ENCODE data around the gene BNC2.

The BNC2 gene

GRCh38 chr9:16619914-16620520 lies 250.5 kb downstream of the BNC2 start:
- H3F3A ChIP-seq (ENCODE audit: low read depth): 0 out of 2 replicates have a peak, but pooled peaks cover 2% of the 10 kb centered on the region
- no peaks in the 10 kb centered on the region for H3K36me3 ChIP-seq (ENCODE audit: insufficient read depth, low read length)
- no peaks in the 10 kb centered on the region for H3K79me2 ChIP-seq (ENCODE audit: insufficient read depth, low read length)
- H3K9ac ChIP-seq (ENCODE audit: low read depth, low read length, poor library complexity, severe bottlenecking): no peak overlapping the region
- H3K9me2 ChIP-seq (replicated peaks; ENCODE audit: low read depth, low read length): no peaks in the 10 kb centered on the region
- no peaks in the 10 kb centered on the region for H3K9me3 ChIP-seq (ENCODE audit: insufficient read depth, low read depth, low read length)
- no peaks in the 10 kb centered on the region for H3K27me3 ChIP-seq (ENCODE audit: insufficient read depth, low read length, poor library complexity, severe bottlenecking)
- H3K4me3 ChIP-seq (ENCODE audit: low read length, poor library complexity, severe bottlenecking): no peak overlapping the region
- H3K4me2 ChIP-seq (ENCODE audit: low read depth, low read length, poor library complexity, severe bottlenecking): no peak overlapping the region
- no peak overlapping the region for H2AFZ ChIP-seq (ENCODE audit: low read length)
- H4K20me1 ChIP-seq (ENCODE audit: insufficient read depth, low read length, poor library complexity, severe bottlenecking): no peaks in the 10 kb centered on the region
- peaks cover 43% of the 10 kb centered on the region for H3K4me1 ChIP-seq (ENCODE audit: insufficient read depth, low read length, poor library complexity, severe bottlenecking)
- TF ChIP-seq CTCF (conservative IDR thresholded peaks at IDR 0.05; ENCODE audit: low read length): no peak
- TF ChIP-seq EZH2phosphoT487 (IDR thresholded peaks at IDR 0.05; ENCODE audit: borderline replicate concordance): no peak

GRCh38 chr9:16619402-16619801 lies 251.1 kb downstream of the BNC2 start:
- H3K4me2 ChIP-seq (ENCODE audit: low read depth, low read length, poor library complexity, severe bottlenecking): no peak overlapping the region
- no peaks in the 10 kb centered on the region for H3K9me3 ChIP-seq (ENCODE audit: insufficient read depth, low read depth, low read length)

GRCh38 chr9:16618524-16618923 lies 251.9 kb downstream of the BNC2 start:
- Histone ChIP-seq H3K79me2 (ENCODE audit: insufficient read depth, low read length) (no peaks in the 10 kb centered on the region), H3K4me3 (ENCODE audit: low read length, poor library complexity, severe bottlenecking) (no peak overlapping the region), H3K36me3 (ENCODE audit: insufficient read depth, low read length) (no peaks in the 10 kb centered on the region), H3K27me3 (ENCODE audit: insufficient read depth, low read length, poor library complexity, severe bottlenecking) (no peaks in the 10 kb centered on the region), H3K9ac (ENCODE audit: low read depth, low read length, poor library complexity, severe bottlenecking) (no peak overlapping the region), H3K9me3 (ENCODE audit: insufficient read depth, low read depth, low read length) (no peaks in the 10 kb centered on the region), H3K9me2 (replicated peaks; ENCODE audit: low read depth, low read length) (no peaks in the 10 kb centered on the region), H3F3A (ENCODE audit: low read depth) (no peaks in the 10 kb centered on the region), H3K4me2 (ENCODE audit: low read depth, low read length, poor library complexity, severe bottlenecking) (no peak overlapping the region), H4K20me1 (ENCODE audit: insufficient read depth, low read length, poor library complexity, severe bottlenecking) (no peaks in the 10 kb centered on the region), H2AFZ (ENCODE audit: low read length) (0 out of 2 replicates have a peak overlapping the region, but pooled peaks have one; percentile 23), H3K4me1 (ENCODE audit: insufficient read depth, low read length, poor library complexity, severe bottlenecking) (peaks cover 29% of the 10 kb centered on the region)
- TF ChIP-seq EZH2phosphoT487 (IDR thresholded peaks at IDR 0.05; ENCODE audit: borderline replicate concordance) (no peak), CTCF (conservative IDR thresholded peaks at IDR 0.05; ENCODE audit: low read length) (no peak)

More at GRCh38 chr9:16619402-16619801, 251.1 kb downstream of the BNC2 start:
- no peaks in the 10 kb centered on the region for H3K9me2 ChIP-seq (replicated peaks; ENCODE audit: low read depth, low read length)
- no peaks in the 10 kb centered on the region for H3K79me2 ChIP-seq (ENCODE audit: insufficient read depth, low read length)
- no peak overlapping the region for H3K9ac ChIP-seq (ENCODE audit: low read depth, low read length, poor library complexity, severe bottlenecking)
- TF ChIP-seq CTCF (conservative IDR thresholded peaks at IDR 0.05; ENCODE audit: low read length): no peak
- no peak for TF ChIP-seq EZH2phosphoT487 (IDR thresholded peaks at IDR 0.05; ENCODE audit: borderline replicate concordance)
- H4K20me1 ChIP-seq (ENCODE audit: insufficient read depth, low read length, poor library complexity, severe bottlenecking): no peaks in the 10 kb centered on the region
- peaks cover 38% of the 10 kb centered on the region for H3K4me1 ChIP-seq (ENCODE audit: insufficient read depth, low read length, poor library complexity, severe bottlenecking)
- no peaks in the 10 kb centered on the region for H3K36me3 ChIP-seq (ENCODE audit: insufficient read depth, low read length)
- 0 out of 2 replicates have a peak, but pooled peaks cover under 1% of the 10 kb centered on the region for H3F3A ChIP-seq (ENCODE audit: low read depth)
- no peak overlapping the region for H3K4me3 ChIP-seq (ENCODE audit: low read length, poor library complexity, severe bottlenecking)
- H3K27me3 ChIP-seq (ENCODE audit: insufficient read depth, low read length, poor library complexity, severe bottlenecking): no peaks in the 10 kb centered on the region
- H2AFZ ChIP-seq (ENCODE audit: low read length): peak overlapping the region; percentile 23; the same call in 1 of the 2 replicates

All from Loucy (cell line).